Activated effector memory CD4-positive, alpha-beta T cell treated with Interleukin-2 at 50 U/mL for 16 hours (primary cell): ENCODE data around the gene AOPEP.
"Not testable (repeated sequence)": the region's sequence is repeated elsewhere in the genome, so short reads cannot be mapped to it uniquely, and the experiment has no call there.

Experiments
- DNase-seq: peaks from one replicate; pipeline ENCODE4 v3.0.0-alpha.2; 2020

Gene AOPEP

DNA sequence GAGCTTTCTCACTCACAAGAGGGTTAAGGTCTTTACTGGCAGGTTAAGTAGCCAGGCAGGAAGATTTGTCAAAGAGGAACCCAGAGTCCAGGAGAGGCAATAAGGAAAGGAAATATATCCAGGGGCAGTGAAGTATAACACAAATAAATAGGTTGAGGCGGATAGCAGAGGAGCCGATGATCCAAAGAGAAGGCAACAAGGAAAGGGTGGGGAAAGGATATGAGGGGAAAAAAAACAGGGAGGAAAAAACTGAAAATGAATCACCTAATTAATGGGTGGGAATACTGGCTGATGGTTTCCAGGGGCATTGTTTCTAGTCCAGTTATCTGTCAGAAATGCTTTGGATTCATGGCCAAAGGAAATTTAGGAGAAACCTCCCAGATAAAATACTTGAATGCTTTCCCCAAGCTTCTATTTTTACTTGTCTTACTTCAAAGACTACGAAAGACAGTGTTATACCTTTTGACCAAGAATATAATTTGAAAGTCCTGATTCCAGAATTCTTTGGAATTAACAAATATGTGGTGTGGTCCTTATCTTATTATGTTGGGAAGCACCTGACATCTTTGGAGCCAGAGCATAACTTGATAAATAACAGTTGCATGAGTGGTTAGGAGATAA lies 146.5 kb downstream of the AOPEP start:
- no peak for DNase-seq

- DNase-seq: no peak
These were observed 147.8 kb downstream of the AOPEP start for GRCh38 chr9:94874316-94874715.

DNA sequence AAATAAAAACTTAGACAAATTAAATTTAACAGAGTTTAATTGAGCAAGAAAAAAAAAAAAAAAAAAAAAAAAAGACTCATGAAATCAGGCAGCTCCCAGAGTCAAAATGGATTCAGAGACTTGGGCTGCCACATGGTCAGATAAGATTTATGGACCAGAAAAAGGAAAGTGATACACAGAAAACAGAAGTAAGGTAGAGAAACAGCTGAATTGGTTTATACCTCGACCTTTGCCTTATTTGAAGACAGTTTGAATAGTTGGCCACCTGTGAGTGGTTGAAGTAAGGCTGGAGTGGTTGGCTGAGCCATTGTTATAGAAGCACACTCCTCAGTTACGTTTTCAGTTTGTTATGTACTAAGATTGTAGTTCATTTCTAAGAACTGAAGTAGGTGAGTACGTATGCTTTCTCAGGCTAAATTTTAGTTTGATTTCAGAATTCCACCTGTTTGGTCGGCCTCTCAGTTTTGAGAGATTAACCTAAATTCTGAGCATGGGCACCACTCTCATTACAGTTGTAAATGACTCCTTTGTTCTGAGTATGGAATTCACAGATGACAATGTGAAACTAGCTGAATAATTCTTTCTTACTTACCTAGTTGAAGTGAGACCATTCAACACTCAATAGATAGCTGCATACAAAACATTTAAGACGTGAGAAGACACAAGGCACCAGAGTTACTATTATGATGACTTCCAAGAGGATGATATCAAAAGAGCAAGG lies 149.0 kb downstream of the AOPEP start:
- no peak for DNase-seq

DNA sequence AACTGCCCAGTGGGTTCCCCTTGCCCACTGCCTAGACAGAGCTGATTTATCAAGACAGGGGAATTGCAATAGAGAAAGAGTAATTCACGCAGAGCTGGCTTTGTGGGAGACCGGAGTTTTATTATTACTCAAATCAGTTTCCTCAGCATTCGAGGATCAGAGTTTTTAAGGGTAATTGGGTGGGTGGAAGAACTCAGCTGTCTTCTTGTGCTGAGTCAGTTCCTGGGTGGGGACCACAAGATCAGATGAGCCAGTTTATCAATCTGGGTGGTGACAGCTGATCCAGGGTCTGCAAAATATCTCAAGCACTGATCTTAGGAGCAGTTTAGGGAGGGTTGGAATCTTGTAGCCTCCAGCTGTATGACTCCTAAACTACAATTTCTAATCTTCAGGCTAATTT lies 152.3 kb downstream of the AOPEP start:
- not testable (repeated sequence) for DNase-seq

GRCh38 chr9:94879230-94879629 lies 152.7 kb downstream of the AOPEP start:
- DNase-seq: no peak

DNA sequence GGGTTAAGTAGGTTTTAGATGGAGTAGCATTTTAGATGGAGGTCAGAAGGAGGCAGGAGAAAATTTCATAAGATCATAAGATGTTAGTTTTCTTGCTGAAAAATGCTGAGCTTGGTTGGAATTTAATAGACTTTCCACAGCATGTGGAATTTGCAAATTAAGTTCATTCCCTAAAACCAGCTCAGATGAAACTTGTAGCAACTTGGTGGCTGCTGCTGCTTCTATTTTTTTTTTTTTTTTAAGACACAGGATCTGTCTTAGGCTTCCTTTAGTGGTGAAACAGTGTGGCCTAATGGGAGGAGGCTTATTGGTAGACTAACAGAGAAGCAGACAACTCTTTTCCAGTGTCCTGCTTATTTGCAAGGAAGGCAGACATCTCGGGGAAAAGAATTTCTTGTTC lies 154.5 kb downstream of the AOPEP start:
- no peak for DNase-seq

DNA sequence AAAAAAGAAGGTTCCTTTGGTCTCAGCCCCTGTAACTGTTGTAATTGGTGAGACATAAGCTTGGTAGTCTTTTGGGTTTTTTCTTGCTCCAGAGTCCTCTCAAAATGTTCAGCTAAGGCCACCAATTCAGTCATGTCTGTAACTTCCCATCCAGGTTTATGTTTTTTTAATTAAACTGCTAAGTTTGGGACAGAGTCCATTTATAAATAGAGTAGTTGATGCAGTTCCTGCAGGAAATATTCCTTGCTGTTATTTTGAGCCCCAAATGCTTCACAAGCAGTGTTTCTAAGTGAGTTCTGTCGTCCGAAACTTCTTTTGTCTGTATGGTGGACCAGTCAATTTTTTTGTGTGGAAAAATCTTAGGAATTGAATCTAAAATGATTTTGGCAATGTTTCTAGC lies 155.0 kb downstream of the AOPEP start:
- DNase-seq: no peak

DNA sequence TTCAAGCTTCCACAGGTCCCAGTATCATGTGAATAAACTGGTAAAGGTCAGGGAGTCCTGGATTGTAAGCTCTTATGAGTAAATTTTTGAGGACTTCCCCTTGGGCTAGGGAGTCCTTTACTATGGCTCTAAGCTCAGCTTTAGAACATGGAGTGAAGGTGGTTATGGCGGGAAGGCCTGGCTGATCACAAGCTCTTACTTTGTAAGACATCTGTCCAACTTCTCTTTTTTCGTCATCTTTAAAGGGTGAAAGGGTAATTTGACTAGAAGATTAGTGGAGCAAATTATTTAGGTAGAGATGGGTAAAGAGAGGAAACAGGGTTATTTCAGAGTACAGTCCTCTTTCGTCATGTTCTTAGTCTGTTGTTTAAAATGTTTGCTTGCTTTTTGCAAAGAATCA lies 155.4 kb downstream of the AOPEP start:
- DNase-seq: no peak

DNA sequence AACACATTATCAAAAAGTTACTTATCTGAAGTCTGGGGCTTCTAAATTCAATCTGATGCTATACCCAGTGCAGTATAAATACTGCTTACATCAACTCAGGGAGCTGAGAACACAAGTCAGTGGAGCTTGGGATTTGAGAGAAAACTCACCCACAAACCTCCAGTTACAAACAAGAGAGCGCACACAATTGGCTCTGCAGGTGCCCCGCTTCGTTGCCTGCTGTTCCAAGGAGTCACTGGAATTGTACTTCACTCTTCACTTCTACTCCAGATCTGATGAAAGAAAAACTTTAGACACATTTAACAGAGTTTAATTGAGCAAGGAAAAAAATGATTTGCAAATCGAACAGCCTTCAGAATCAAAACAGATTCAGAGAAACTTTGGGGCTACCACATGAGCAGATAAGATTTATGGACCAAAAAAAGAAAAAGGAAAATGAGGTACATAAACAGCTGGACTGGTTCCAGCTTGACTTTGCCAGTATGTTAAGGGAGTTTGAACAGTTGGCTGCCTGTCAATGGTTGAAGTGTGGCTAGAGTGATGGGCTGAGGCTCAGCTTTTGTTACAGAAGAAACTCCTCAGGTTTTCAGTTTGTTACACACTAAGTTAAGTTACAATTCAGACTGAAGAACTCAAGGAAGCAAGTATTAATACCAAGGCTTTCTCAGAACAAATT lies 156.6 kb downstream of the AOPEP start:
- DNase-seq: no peak

DNA sequence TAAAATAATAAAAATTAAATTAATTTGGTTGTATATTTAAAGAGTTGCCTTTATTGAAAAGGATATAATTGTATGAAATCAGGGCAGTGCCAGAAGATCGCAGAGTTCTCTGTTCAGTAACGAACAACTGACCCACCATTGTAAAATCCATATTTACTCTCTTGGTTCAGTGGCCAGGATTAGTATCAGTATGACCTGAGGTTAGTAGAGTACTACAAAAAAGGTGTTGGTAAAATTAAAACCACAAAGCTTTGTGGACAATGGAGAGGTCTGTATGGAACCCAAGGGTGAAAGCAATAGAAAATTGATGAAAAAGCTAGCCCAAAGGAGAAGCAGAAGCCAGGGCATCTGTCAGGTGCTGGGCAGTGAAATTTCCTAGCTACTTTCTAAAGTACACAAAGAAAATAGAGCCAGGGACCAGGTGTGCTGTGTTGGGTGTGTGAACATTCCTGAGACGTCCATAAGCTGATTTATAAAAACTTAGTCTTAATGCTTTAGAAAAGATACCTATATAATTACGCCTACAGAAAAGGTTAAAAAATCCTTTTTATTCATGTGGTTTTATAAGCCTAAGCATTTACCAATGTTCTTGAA lies 159.5 kb downstream of the AOPEP start:
- no peak for DNase-seq

- DNase-seq: no peak
These were observed 161.2 kb downstream of the AOPEP start for GRCh38 chr9:94887721-94888120.

DNA sequence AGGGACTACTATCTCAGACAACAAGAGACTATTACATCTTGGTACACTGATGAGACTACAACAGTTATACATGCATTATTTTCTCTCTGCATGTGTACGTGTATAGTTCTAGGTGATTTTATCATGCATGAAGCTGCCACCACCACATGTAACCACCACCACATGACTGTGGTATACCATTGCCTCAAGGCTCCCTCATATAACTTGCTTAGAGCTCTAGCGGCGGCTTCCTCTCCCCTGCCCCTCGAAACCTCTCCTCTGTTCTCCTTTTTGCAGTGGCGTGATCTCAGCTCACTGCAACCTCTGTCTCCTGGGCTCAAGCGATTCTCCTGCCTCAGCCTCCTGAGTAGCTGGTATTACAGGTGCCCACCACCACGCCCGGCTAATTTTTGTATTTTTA lies 162.3 kb downstream of the AOPEP start:
- DNase-seq: no peak

DNA sequence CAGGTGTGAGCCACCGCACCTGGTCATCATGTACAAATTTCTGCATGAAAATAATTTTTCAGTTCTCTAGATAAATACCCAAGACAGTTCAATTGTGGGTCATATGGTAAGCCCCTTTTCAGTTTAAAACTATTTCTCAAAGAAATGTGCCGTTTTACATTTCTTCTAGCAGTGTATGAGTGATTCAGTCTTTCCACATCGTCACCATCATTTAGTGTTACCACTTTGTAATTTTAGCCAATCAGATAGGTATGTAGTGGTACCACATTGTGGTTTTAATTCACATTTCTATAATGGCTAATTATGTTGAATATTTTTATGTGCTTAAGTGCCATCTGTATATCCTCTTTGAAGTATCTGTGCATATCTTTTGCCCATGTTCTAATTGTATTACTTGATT lies 163.1 kb downstream of the AOPEP start:
- no peak for DNase-seq

DNA sequence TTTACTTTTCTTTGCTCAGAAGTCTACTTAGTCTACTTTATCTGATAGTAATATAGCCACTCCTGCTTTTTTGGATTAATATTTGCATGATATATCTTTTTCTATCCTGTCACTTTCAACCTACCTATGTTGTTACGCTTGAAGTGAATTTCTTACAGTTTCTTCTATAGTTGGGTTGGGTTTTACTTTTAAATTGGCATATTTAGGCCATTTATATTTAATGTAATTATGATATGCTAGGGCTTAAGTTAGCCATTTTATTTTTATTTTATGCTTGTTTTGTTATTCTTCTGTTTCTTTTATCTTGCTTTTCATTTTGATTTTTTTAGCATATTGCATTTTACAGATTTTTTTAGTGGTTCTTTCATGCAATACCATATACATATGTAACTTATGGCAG lies 164.7 kb downstream of the AOPEP start:
- DNase-seq: no peak

DNA sequence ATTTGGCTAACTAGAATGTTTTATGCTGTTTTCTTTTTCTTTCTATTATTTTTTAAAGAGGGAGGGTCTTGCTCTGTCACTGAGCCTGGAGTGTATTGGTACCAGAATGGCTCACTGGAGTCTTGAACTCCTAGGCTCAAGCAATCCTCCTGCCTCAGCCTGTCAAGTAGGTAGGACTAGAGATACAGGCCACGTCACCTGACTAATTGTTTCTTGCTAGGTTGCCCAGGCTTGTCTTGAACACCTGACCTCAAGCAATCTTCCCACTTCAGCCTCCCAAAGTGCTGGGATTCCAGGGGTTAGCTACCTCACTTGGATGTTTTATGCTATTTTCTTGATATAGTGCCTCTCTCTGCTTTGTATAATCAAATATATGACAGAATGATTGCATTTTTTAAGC lies 166.2 kb downstream of the AOPEP start:
- no peak for DNase-seq

DNA sequence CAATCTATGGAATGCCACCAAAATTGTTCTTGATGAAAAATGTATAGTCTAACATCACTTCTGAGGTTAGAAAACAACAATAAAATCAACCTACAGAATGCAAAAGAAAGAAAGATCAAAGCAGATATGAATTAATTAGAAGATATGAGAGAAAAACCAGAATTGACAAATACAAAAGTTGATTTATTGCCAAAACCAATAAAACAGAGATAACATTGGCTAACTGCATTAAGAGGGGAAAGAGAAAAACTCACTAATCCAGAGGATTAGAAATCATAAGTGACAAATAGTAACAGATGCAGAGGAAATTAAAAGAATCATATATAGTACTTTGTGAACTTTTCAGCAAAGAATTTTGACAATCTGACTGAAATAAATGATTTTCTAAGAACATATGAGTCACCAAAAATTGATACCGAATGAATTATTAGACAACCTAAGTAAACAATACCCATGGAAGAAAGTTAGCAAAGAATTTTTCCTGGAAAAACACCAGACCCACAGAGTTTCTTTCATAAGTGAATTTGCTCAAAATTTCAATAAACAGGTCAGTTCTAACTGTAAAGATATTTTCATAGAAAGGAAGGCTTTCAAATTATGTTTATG lies 167.7 kb downstream of the AOPEP start:
- DNase-seq: no peak

- DNase-seq: no peak
These were observed 169.2 kb downstream of the AOPEP start for GRCh38 chr9:94895668-94896067.

DNA sequence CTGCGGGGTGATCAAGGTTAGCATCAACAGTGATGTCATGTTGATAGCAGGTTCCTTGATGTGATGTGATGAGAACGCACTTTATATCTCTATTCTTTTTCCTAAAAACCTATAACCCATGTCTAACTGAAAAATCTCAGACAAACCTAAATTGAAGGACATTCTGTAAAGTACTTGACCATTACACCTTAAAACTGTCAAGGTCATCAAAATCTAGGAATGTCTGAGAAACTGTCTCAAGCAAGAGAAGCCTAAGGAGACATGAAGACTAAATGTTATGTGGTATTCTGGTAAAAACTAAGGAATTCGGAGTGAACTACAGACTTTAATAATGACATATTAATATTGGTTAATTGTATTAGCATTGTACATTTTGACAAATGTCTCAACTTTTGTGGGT lies 170.0 kb downstream of the AOPEP start:
- no peak for DNase-seq

DNA sequence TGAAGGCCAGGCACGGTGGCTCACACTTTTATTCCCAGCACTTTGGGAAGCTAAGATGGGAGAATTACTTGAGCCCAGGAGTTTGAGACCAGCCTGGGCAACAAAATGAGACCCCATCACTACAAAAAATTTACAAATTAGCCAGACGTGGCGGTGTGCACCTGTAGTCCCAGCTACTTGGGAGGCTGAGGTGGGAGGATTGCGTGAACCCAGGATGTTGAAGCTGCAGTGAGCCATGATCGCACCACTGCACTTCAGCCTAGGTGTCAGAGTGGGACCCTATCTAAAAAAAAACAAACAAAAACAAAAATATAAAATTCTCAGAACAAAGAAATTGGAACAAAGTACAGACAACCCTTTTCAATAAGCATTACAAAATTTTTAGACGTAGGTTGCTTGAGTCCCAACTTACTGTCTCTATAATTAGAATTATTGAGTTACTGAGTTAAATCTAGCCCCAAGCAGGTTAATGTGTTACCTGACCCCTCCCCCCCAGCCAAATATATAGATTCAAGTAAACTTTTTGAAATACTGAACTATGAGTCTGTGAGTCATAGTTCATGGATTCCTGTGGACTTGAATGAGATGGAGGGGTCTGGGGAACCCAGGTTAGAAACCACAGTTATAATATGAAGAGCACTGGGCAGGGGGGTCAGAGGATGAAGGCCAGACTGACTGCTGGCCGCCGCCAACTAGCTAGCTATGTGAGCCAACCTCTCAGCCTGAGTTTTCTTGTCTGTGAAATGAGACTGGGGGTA lies 173.1 kb downstream of the AOPEP start:
- no peak for DNase-seq

DNA sequence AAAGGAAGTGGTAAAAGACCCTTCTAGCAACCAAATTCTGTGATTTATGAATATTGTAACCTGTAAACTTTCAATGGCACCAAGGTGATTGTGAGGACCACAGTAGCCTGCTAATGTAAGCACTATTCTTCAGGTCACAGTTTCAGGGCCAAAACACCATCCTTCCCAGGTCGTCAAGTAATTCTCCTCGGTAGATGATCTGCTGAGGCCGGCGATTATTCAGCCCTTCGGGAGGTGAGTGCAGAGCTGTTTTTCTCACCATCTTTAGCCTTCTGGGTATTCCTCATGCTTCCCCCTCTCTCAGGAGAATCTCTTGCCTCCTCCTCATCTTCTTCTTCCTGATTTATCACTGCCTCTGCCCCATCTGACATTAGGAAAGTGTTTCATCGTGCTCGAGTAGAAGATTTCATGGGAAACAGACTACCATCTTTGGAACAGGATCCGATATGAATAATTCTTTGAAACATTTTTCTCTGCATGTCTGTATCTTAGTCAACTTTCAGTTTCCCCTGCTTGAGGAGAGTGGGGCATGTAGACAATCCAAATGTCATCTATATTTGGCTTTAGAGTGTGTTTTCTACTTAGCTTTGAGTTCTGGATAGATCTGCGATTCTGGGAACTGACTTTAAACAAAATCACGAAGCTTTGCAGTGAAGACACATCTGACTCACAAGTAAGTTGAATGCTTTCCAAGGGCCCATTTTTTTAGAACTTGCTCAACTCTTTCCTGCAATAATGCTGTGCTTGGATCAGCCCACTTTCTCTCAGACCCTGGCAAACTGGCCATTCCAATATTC lies 173.9 kb downstream of the AOPEP start:
- no peak for DNase-seq

- DNase-seq: no peak
These were observed 174.5 kb downstream of the AOPEP start for GRCh38 chr9:94901019-94901363.

GRCh38 chr9:94903961-94904421 lies 177.5 kb downstream of the AOPEP start:
- no peak for DNase-seq
